Measurements from ENCODE around the gene IRF6. TPM values are rescaled to one million over a fixed set of nuclear protein-coding genes. Genes with fewer than 3 reads are reported as not detected.

Gene IRF6
- total and polyA plus RNA-seq, 2 of the 8 experiments (the other 6 are each of a cell fraction or from before 2014, with no cell fraction given): 9.6 to 13.4 TPM

GRCh38 chr1:209837671-209838070 is 31.7 kb upstream of the IRF6 start:
- no peak overlapping the region for H2AFZ ChIP-seq (ENCODE audit: low read length)
- CTCF ChIA-PET (ENCODE audit: partially characterized antibody): interaction anchor here (1.2 to 4.6 kb wide), 3 partner anchors 10 to 14 kb away, joined by 3 to 33 read pairs (median 16); partner anchors contain the start of gene UTP25
- no peaks in the 10 kb centered on the region for H3K27me3 ChIP-seq (replicated peaks in 1 of 4; ENCODE audit: control insufficient read depth in 3 of 4, extremely low read depth in 1 of 4, insufficient read depth in 3 of 4, low read length in 3 of 4)
- DNase-seq (ENCODE audit: low read depth in 1 of 2, low spot score in 2 of 2) (no peak), FAIRE-seq (no peak)
- no peak overlapping the region for H4K8ac ChIP-seq (ENCODE audit: extremely low read depth, insufficient read depth, low read length)
- no peak overlapping the region for H2AK5ac ChIP-seq (ENCODE audit: low read depth, low read length)
- H3K79me2 ChIP-seq (ENCODE audit: control insufficient read depth in 1 of 2, insufficient read depth in 2 of 2, low read length in 2 of 2): no peaks in the 10 kb centered on the region
- H3K4me3 ChIP-seq (ENCODE audit: extremely low read depth in 1 of 4, insufficient read depth in 2 of 4, low read depth in 3 of 4, low read length in 4 of 4): no peak overlapping the region
- no peak overlapping the region for H3K18ac ChIP-seq (ENCODE audit: extremely low read depth, low read length)
- H2BK15ac ChIP-seq (ENCODE audit: low read length): no peak overlapping the region
- H3K9me3 ChIP-seq (ENCODE audit: insufficient read depth in 2 of 2, low read depth in 1 of 2, low read length in 1 of 2): no peaks in the 10 kb centered on the region
- no peak overlapping the region for H3K4me2 ChIP-seq (ENCODE audit: insufficient read depth in 1 of 2, low read depth in 2 of 2, low read length in 2 of 2)
- POLR2A ChIA-PET (ENCODE audit: partially characterized antibody): no interaction called here
- H3K79me1 ChIP-seq (ENCODE audit: low read depth, low read length): no peaks in the 10 kb centered on the region
- H3K4me1 ChIP-seq (replicated peaks in 1 of 4; ENCODE audit: control insufficient read depth in 3 of 4, insufficient read depth in 4 of 4, low read length in 3 of 4): no peaks in the 10 kb centered on the region
- H4K5ac ChIP-seq (ENCODE audit: insufficient read length, low read depth, low read length): no peak overlapping the region
- H3K36me3 ChIP-seq (ENCODE audit: control insufficient read depth in 2 of 4, insufficient read depth in 4 of 4, low read length in 3 of 4): peaks cover 32 to 89% (median 75%) of the 10 kb centered on the region in 4 experiments
- no peak overlapping the region for H3K9ac ChIP-seq (replicated peaks in 1 of 4; ENCODE audit: extremely low read depth in 1 of 4, low read depth in 3 of 4, low read length in 3 of 4)
- no peak overlapping the region for H3K23ac ChIP-seq (ENCODE audit: insufficient read length)
- no peak overlapping the region for H2BK120ac ChIP-seq (replicated peaks; ENCODE audit: low read depth, low read length)
- H2BK5ac ChIP-seq (ENCODE audit: low read depth, low read length): no peak overlapping the region
- H3K23me2 ChIP-seq (ENCODE audit: low read depth, low read length): no peaks in the 10 kb centered on the region
- peaks cover 0 to 6% of the 10 kb centered on the region in 2 experiments for H4K20me1 ChIP-seq (replicated peaks in 1 of 2; ENCODE audit: control insufficient read depth in 1 of 2, insufficient read depth in 2 of 2, low read length in 2 of 2)
- no peak overlapping the region for H3K56ac ChIP-seq (replicated peaks; ENCODE audit: insufficient read length, low read depth, low read length)
- H4K91ac ChIP-seq (replicated peaks; ENCODE audit: insufficient read length, low read length): no peak overlapping the region
- no peak overlapping the region for H3K14ac ChIP-seq (ENCODE audit: insufficient read length)
- no peak overlapping the region for H3K27ac ChIP-seq (ENCODE audit: low read depth, low read length)
- H2BK20ac ChIP-seq (ENCODE audit: low read length): no peak overlapping the region
- 92% methylated on average over 7 of the region's 7 CpGs; no CpG with 5 or more reads in 1 of the 2 experiments for WGBS, 2 experiments (ENCODE audit: extremely low coverage in 1 of 2, insufficient coverage in 1 of 2, insufficient read length in 1 of 2, insufficient replicate concordance in 2 of 2, low coverage in 1 of 2, low lambda C conversion rate in 2 of 2, missing lambda C conversion rate in 1 of 2)
- no peak overlapping the region for H3K4ac ChIP-seq (replicated peaks; ENCODE audit: insufficient read length, low read depth, low read length)
- H2BK12ac ChIP-seq (ENCODE audit: low read depth, low read length): no peak overlapping the region
- no peak for TF ChIP-seq NANOG (IDR thresholded peaks at IDR 0.05; ENCODE audit: insufficient read depth, low read depth, low read length, poor library complexity, severe bottlenecking)
- TF ChIP-seq TCF12 (IDR thresholded peaks at IDR 0.05; ENCODE audit: low read depth, low read length): no peak
- TF ChIP-seq GTF2F1 (IDR thresholded peaks at IDR 0.05; ENCODE audit: borderline replicate concordance, low read depth, low read length): no peak
- TF ChIP-seq SAP30 (IDR thresholded peaks at IDR 0.05; ENCODE audit: insufficient read depth, insufficient replicate concordance, low read length): no peak
- TF ChIP-seq RBBP5 (IDR thresholded peaks at IDR 0.05; ENCODE audit: borderline replicate concordance, low read depth, low read length): no peak
- no peak for TF ChIP-seq EP300 (IDR thresholded peaks at IDR 0.05; ENCODE audit: borderline replicate concordance in 1 of 2, low read depth in 2 of 2, low read length in 2 of 2)
- TF ChIP-seq ATF3 (IDR thresholded peaks at IDR 0.05; ENCODE audit: insufficient read depth, low read depth, low read length): no peak
- TF ChIP-seq EZH2 (IDR thresholded peaks at IDR 0.05; ENCODE audit: low read depth, low read length, severe bottlenecking): no peak
- TF ChIP-seq KDM1A (IDR thresholded peaks at IDR 0.05; ENCODE audit: borderline replicate concordance, low read length): no peak
- no peak for TF ChIP-seq SIN3A (conservative IDR thresholded peaks at IDR 0.05 in 1 of 2, IDR thresholded peaks at IDR 0.05 in 1 of 2; ENCODE audit: low read depth in 1 of 2, low read length in 2 of 2)
- no peak for TF ChIP-seq ZNF274 (IDR thresholded peaks at IDR 0.05; ENCODE audit: borderline replicate concordance, extremely low read depth, low read length)
- TF ChIP-seq TAF1 (IDR thresholded peaks at IDR 0.05; ENCODE audit: low read depth, low read length): no peak
- TF ChIP-seq FOSL1 (IDR thresholded peaks at IDR 0.05; ENCODE audit: insufficient read depth, low read depth, low read length): no peak

All from H1 (cell line).